COR-L47 (cell line): ENCODE data around the gene NEURL2.
"Not testable (repeated sequence)": the region's sequence is repeated elsewhere in the genome, so short reads cannot be mapped to it uniquely, and the experiment has no call there.

Experiments used
- DNase-seq: peaks from one replicate; lab custom pipeline; 2025; lab: John Stamatoyannopoulos, UW

The NEURL2 gene

DNA sequence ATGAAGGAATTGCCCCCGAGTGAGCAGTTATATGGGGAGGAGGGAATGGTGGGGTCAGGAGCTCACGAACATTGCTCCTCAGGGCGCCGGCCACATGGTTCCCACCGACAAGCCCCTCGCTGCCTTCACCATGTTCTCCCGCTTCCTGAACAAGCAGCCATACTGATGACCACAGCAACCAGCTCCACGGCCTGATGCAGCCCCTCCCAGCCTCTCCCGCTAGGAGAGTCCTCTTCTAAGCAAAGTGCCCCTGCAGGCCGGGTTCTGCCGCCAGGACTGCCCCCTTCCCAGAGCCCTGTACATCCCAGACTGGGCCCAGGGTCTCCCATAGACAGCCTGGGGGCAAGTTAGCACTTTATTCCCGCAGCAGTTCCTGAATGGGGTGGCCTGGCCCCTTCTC is 7.3 kb upstream of the NEURL2 start:
- no peak for DNase-seq

DNA sequence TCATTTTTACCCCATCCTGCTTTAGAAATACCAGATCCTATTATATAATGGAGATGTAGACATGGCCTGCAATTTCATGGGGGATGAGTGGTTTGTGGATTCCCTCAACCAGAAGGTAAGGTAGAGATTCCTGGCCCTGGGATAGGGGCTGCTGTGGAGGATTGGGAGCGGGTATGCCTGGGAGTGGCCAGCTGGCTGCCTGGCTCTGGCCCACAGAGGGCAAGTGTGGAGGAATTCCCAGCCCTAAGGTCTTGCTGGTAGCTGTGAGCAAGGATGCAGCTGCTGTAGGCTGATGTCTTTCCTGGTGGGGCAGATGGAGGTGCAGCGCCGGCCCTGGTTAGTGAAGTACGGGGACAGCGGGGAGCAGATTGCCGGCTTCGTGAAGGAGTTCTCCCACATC is 6.7 kb upstream of the NEURL2 start:
- DNase-seq: no peak

DNA sequence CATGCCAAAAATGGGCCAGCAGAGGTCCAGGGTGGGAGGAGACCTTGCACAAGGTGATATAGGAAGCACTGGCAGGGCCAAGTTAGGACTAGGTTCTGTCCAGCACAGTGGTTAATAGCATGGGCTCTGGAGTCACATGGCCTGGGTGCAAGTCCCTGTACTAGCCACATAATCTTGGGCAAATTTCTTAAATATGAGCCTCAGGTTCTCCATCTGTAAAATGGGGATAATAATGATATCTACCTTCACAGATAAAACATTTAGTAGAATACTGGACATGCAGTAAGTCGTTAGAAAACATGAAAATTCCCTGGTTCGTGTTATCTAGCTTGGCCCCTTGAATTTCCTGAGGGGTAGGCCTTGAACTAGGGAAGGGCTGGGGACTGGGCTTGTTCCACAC is 6.3 kb upstream of the NEURL2 start:
- DNase-seq: no peak

DNA sequence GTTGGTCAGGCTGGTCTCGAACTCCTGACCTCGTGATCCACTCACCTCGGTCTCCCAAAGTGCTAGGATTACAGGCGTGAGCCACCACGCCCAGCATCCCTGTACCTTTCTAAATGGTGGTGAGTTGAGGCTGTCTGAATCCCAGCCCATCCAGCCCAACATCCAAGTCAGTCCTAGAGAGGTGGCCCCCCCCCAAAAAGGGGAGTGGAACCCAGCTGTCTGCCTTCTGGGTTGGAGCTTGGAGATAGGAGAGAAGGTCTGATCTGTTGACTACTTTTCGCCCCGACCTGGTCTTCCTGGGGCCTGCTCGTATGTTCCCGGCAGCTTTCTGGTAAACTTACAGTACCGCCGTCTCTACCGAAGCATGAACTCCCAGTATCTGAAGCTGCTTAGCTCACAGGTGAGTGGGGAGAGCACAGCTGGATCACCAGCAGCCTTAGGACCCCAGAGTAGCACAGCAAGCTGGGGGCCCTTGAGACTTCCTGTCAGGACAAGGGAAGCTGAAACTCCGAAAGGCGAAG is 5.7 kb upstream of the NEURL2 start:
- DNase-seq: no peak

DNA sequence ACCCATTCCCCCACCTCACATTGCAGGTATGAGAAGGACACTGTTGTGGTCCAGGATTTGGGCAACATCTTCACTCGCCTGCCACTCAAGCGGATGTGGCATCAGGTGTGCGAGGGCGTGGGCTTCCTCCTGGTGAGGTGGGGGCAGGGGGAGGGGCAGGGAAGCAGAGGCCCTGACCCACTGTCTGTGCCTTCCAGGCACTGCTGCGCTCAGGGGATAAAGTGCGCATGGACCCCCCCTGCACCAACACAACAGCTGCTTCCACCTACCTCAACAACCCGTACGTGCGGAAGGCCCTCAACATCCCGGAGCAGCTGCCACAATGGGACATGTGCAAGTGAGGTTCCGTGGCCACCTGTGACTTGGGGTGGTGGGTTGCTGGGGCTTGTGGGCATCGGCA is 3.8 kb upstream of the NEURL2 start:
- no peak for DNase-seq

DNA sequence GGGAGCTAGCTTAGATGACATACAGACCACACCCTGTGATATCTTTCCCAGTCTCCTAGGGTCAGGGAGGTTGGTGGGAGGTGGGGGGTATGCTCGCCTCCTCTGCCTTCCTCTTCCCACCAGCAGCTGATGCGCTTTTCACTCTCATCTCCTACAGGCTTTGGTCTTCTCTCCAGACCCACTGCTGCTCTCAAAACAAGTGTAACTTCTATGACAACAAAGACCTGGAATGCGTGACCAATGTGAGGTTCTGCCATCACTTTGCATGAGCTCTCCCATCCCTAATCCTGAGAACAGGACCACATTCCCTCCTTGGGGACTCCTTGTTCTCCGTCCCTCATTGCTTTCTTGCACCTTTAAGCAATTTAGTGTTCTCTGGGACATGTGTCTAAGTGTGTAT is 2.8 kb upstream of the NEURL2 start:
- no peak for DNase-seq

DNA sequence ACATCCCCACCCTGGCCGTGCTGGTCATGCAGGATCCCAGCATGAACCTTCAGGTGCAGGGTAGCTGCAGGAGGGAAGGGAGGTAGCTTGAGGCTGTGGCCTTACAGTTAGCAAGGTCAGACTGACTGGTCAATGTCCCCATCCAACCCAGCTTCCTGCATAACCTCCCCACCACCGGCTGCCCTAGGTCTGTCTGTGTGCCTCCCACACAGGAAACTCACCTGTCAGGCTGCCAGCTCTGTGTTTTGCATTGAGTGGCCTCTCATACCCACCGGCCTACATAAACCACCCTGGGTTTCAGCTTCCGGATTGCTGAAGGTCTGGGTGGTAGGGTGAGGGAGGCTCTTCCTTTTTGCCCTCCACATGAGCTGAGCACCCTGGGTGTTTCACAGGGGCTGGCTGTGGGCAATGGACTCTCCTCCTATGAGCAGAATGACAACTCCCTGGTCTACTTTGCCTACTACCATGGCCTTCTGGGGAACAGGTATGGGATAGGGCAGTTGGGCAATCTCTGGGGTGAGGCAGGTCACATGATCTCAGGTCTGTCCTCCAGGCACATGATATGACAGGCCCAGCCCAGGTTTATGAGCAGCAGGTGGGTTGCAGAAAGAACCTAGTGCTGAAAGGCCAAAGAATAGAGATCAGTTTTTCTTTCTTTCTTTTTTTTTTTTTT is 2.0 kb upstream of the NEURL2 start:
- DNase-seq: no peak

DNA sequence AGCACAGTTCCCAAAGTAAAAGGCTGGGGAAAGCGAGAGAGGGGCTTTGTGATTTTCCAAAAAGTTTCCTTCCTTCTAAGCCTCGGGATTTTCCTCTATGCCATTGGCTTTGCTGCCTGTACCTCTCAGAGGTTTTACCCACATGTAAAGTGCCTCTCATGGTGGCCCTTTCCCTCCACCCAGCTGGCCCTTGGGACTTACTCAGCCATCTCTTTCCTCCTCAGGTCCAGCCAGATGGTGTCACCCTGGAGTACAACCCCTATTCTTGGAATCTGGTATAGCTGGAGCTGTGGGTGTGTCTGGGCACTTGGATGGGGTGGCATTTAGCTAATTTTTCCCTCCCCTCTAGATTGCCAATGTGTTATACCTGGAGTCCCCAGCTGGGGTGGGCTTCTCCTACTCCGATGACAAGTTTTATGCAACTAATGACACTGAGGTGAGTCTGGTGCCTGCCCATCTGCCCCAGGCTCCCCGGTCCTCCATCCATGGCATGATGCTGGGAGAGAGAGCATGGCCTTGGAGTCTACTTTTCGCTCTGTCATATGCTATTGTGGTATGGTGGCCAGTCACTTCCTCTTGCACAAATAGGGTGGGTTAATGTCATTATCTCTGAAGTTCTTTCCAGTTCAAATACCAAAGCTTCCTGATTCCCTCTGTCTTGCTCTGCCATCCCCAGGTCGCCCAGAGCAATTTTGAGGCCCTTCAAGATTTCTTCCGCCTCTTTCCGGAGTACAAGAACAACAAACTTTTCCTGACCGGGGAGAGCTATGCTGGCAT is 1.2 kb upstream of the NEURL2 start:
- DNase-seq: no peak

DNA sequence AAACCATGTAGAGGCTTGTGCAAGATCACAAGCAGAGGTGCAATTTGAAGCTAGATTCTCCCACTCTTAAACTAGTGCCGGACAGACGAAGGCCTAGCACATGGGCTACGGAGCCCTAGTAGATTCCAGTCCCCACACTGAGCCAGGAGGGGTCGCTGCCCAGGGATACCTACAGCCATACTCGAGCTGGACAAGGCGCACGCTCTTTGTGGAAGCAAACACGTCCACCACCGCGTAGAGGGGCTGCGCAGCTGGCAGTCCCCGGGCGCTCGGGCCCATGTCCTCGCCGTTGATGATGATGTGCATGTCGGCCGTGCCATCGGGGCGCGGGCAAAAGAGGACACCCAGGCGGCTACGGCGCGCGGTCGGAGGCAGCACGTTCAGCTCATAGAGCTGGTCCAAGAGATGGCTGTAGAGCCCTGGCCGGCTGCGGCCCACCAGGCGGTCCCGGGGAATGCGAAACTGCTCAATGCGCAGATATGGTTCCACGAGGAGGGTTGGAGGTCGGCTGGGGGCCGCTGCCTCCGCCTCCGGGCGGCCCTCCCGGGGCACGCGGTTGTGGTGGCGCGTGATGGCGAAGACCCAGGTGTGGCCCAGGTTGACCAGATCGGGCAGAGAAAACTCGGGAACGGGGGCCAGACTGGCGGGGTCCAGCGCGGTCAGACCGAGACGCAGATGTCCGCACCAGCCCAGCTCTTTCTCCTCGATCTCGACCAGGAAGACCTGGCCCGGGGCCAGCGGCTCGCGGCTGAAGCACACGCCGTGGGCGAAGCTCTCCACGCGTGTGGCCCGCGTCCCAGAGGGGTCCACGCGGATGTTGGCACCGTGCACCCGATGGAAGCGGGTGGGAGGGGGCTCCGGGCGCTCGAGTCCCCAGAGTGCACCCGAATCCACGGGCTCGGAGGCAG is 677 bp downstream of the NEURL2 start:
- DNase-seq: peak; percentile 68

DNA sequence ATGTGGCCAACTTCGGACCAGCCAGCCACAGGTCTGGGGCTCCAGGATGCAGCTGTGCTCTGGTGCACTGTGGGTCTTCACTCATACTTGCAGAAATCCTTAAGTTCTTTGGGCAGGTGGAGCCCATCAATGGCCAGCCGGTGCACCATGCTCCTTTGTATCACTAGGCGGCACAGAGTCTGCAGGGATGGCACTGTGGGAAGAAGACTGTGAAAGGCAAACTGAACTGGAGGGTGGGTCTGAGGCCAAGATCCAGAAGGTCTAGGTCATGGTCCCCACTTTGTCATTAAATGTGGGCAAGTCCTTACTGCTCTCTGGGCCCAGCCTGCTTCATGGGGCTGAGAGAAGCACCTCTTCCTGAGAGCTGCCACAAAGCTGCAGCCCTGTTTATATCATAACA is 2.3 kb downstream of the NEURL2 start:
- DNase-seq: no peak

DNA sequence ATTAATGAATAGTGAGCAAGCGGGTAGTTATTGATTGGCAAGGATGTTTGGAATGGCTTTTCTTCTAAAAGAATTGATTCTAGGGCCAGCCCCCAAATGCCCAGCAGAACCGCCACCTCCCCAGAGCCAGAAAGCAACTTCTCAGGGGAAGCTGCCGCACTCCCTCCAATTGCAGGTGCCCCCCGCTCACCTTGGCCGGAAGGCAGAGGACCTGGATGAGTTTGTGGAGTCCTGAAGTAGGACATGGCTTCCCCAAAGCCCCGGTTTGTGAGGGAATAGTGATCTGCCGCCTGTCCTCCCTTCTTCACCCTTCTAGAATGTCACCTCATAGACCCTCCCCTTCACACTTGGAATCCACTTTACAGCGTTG is 3.7 kb downstream of the NEURL2 start, which contains the start of gene SPATA25:
Gene SPATA25, minus strand, starts transcription at position 277 of the 370 bp plus-strand sequence. Its CDS starts 32 bp downstream, at position 245.
- DNase-seq: no peak

DNA sequence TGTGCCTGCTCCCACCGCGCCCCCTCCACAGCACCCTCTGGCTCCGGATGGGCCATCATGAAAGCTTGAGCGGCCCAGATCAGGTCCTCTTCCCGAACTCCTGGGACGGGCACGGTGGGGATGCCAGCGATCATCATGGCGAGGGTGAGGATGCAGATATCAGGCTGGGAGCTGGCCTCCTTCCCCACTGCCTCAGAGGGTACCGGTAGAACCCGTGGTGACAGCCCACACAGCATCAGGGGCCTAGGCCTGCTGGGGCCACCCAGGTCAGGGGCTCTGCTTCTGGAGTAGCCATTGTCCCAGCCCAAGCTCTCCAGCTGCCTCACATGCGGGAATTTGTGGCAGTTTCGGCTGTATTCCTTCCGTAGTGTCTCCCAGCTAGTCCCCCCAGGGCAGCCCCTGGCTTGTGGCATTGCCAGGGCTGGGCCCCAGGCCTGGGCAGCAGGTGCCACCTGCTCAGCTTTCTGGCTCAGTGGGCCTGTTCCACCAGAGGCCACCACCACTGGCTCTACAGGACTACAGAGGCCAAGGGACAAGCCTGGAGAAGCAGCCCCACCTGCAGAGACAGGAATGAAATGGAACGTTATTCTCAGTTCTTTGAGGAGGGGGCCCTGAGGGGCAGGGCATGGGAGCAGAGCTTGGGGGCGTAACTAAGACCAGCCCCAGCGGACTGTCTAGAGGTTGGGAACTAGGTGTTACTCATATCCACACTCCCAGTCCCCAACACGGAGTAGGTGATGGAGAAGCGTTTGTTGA is 4.2 kb downstream of the NEURL2 start:
- DNase-seq: no peak

DNA sequence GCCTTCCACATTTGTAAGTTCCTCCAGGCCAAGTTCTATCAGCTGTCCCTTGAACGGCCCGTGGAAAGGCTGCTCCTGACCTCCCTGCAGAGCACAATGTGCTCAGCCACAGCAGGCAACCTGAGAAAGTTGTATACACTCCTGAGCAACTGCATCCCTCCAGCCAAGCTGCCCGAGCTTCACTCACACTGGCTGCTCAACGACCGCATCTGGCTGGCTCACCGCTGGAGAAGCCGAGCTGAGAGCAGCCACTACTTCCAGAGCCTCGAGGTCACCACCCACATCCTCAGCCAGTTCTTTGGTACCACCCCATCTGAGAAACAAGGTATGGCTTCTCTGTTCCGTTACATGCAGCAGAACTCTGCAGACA is 7.9 kb downstream of the NEURL2 start:
- no peak for DNase-seq

DNA sequence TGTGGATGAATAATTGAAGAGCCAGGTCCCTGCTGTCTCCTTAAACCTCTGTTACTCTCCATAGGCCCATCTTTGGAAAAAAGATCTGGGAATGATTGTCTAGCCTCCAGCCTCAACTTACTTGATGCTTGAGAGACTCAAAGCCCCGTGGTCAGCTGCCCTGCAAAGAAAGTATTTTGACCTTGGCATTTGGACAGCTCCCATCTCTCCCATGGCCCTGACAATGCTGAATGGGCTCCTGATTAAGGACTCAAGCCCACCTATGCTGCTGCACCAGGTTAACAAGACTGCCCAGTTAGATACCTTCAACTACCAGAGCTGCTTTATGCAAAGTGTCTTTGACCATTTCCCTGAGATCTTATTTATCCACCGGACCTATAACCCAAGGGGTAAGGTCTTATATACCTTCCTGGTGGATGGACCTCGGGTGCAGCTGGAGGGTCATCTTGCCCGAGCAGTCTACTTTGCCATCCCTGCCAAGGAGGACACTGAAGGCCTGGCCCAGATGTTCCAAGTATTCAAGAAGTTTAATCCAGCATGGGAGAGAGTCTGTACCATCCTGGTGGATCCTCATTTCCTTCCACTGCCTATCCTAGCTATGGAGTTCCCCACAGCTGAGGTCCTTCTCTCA is 8.4 kb downstream of the NEURL2 start:
- no peak for DNase-seq

DNA sequence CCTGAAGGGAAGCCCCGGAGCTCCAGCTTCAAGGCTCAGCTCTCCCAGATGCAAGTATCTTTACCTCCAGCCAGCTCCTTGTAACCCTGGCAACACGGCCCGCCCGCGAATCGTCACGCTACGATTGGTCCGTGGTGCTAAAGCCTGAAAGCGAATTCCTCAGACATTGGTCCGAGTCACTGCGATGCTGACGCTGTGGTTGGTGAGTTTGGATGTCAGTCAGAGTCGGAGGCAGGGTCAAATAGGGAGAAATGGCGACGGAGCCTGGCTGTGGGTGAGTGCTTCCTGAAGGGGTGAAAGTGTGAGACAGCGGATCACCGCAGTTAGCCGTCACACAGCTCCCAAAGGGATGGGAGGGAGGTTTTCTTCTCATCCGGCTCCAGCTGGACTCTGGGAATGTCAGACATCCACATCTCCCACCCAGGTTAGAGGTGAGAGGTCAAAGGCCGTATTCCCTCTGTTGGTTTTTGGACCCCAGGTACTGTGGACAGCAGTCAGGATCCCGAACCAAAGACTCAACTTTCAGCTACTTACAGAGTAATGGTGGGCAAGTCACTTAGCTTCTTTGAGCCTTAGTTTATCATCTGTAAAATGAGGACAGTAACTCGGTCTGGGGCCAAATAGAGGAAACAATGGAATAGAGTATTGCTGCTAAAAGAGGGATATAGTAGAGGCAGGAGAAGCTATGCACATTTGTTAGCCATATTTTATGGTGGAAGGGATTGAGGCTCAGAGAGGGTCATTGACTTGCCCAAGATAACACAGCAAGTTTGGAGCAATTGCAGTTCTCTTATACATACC is 9.8 kb downstream of the NEURL2 start, which contains the start of gene ZSWIM1:
Gene ZSWIM1, plus strand, starts transcription at position 240 of the 801 bp plus-strand sequence. CDS start 1,366 bp downstream, outside the sequence.
- peak; percentile 98 for DNase-seq

DNA sequence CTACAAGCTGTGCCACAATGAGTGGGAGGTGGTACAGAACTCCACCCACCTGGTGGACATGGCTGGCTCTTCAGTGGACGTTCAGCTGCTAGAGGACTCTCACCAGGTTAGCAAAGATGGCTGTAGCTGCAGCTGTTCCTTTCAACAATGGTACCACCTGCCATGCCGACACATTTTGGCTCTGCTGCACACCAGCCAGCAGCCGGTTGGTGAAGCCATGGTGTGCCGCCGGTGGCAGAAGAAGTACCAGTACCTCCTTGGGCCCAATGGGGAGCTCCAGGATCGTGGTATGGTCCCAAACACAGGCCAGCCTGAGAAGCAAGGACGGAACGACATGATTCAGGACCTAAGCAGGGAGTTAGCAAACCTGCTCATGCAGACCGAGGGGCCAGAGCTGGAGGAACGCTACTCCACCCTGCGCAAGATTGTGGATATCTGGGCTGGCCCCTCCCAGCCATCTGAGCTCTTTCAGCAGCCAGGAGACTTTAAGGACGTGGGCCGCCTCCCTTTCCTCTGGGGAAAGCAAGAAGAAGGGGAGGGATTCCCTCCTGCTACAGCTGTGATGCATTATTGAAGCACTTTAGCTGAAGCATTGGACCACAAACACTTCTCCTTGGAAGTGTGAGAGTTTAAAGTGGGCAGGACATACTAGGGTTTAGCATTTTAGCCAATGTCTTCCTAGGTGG is 12.8 kb downstream of the NEURL2 start:
- DNase-seq: no peak

DNA sequence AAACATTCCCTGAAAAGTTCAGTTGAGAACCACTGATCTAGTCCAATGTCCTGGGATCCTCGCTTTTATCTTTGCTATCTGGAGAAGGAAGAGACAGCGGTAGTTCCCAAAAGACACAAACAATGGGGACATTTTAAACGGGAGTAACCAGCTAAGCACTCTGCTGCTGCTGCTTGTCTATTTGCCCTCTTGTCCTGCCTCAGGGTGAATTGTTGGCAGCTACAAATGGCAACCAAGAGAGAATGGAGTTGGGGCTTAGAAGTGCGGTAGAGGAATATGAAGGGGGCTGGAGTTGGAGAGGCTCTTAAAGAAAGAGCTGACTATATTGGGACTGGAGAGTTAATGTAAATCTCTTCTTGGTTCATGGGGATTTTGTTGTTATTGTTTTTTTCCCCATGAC is 16.4 kb downstream of the NEURL2 start:
- no peak for DNase-seq

DNA sequence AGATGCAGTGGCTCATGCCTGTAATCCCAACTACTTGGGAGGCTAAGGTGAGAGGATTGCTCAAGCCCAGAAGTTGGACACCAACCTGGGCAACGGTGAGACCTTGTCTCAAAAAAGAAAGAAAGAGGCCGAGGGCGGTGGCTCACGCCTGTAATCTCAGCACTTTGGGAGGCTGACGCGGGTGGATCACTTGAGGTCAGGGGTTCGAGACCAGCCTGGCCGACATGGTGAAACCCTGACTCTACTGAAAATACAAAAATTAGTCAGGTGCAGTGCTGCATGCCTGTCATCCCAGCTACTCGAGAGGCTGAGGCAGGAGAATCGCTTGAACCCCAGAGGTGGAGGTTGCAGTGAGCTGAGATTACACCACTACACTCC is 16.9 kb downstream of the NEURL2 start:
- not testable (repeated sequence) for DNase-seq

DNA sequence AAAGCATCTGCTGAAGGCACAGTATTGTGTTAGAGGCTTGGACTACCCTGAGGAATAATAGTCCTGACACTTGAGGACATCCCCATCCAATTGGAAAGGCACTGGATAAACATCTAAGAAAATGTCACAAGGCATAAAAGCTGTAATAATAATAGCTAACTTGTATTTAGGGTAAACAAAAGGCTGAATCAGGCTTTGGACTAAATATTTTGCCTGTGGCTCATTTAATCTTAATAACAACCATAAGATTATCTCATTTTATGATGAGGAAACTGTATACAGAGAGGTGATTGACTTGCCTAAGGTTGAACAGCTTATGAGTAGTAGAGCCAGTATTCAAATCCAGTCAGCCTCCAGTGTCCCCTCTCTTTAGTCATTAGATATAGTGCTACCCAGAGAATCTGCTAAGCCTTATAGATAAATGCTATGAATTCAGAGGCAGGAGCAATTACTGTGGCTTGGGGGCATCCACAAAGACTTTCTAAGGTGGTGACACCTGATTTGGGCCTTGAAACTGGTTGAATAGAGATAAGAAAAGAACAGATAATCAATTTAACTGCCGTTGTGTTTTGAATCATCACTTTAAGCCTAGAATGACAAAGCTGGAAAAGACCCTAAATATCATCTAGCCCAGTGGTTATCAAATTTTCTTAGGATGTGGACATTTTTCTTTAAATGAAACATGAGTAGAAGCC is 17.5 kb downstream of the NEURL2 start:
- DNase-seq: no peak
